Measurements from ENCODE around the gene RTL5.

- TF ChIP-seq CTCF (conservative IDR thresholded peaks at IDR 0.05; ENCODE audit: low read depth in 2 of 2) (no peak), EZH2phosphoT487 (IDR thresholded peaks at IDR 0.05; ENCODE audit: unreplicated experiment) (no peak), ETS1 (IDR thresholded peaks at IDR 0.05) (no peak), CREB1 (CRISPR knock-in tag; IDR thresholded peaks at IDR 0.05; ENCODE audit: low read depth) (no peak), POLR2AphosphoS5 (IDR thresholded peaks at IDR 0.05; ENCODE audit: low read depth) (no peak), EZH2 (IDR thresholded peaks at IDR 0.05; ENCODE audit: low read depth, unreplicated experiment) (no peak), REST (IDR thresholded peaks at IDR 0.05; ENCODE audit: unreplicated experiment) (no peak), JUNB (IDR thresholded peaks at IDR 0.05; ENCODE audit: unreplicated experiment) (no peak), ZNF331 (CRISPR knock-in tag; IDR thresholded peaks at IDR 0.05; ENCODE audit: low read depth) (no peak), NANOG (IDR thresholded peaks at IDR 0.05; ENCODE audit: borderline replicate concordance) (no peak), STAT1 (IDR thresholded peaks at IDR 0.05; ENCODE audit: unreplicated experiment) (no peak), ZNF462 (CRISPR knock-in tag; IDR thresholded peaks at IDR 0.05) (no peak)
Observed at GRCh38 chrX:72108666-72109065, 23.0 kb downstream of the RTL5 start.

All from GM23338 (cell line).